ENCODE data around the gene CSNK1D.

Gene CSNK1D

DNA sequence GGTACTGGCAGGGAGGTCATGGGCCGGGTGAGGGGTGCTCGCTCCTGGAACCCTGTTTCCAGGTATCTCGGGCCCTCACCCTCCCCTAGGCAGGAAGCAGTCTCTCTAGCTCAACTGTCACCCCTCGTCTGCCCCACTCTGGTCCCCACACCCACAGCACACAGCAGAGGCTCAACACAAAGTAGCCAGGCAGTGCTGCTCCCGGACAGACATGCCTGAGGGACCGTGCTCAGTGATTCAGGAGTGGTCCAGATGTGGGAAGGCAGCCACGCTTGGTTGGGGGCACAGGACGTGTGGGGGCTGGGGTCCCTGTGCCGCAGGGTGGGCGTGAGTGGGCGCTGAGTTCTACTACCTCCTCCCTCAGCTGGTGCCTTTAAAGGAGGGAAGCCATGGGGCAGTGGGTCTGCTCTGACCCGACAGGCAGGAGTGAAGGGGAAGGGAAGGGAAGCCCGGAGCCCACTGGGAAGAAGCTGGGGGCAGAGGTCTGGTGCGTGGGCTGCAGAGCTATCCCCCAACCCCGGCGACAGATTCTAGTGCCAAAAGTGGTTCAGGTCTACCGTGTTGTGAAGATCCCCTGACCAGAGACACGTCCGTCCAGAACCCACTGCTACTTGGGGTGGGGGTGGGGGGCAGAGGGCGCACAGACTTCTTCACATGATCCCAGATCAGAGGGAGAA is 32.9 kb downstream of the CSNK1D start:
- no peak for DNase-seq (ENCODE audit: low read depth in 2 of 2)

DNA sequence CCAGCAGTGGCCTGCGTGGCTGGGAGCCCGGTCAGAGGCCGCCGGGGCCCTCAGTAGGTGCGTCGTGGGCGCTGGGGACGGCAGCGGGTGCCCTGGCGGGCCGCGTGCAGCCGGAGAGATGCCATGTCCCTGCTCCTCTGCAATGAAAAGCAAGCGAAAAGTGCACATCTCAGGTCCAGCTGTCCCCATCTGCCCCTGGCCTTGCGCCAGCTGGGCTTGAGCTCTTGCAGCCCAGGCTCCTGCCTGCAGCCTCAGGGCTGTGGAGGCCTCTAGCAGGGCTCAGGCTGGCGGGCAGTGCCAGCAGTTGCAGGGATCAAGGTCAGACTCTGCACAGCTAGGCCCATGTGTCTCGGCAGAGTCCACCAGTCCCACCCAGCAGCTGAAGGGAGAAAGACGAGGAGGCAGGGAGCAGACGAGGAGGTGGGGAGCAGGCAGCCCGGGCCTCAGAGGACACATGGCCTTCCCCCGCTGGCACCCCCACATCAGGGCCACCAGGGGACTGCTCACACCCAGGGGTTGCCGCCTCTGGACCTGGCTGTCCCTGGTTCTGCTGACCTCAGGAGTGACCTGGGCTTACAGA is 33.5 kb downstream of the CSNK1D start:
- no peak for DNase-seq (ENCODE audit: low read depth in 2 of 2)

DNA sequence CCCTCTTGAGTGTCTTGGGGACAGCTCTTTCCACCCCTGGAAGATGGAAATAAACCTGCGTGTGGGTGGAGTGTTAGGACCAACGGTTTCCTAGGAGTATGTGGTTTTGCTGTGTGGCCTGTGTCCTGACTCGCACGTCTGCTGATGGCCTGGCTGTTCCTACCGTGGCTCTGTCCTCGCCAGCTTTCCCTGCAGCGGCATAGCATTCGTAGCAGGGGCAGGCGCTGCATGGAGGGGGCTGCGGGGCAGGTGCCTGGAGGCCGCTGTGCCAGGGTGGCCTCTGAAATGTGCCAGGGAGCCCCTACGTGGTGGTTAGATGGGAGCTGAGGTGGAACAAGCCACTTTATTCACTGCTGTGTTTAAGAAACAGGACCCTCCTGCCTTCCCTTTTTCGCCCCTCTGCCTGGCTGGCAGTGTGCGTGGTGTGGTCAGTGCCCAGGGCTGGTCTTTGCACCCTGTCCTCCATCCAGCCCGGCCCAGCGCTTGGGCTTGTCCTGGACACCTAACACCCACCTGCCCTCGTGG is 34.0 kb downstream of the CSNK1D start:
- DNase-seq (ENCODE audit: low read depth in 2 of 2) = no peak

DNA sequence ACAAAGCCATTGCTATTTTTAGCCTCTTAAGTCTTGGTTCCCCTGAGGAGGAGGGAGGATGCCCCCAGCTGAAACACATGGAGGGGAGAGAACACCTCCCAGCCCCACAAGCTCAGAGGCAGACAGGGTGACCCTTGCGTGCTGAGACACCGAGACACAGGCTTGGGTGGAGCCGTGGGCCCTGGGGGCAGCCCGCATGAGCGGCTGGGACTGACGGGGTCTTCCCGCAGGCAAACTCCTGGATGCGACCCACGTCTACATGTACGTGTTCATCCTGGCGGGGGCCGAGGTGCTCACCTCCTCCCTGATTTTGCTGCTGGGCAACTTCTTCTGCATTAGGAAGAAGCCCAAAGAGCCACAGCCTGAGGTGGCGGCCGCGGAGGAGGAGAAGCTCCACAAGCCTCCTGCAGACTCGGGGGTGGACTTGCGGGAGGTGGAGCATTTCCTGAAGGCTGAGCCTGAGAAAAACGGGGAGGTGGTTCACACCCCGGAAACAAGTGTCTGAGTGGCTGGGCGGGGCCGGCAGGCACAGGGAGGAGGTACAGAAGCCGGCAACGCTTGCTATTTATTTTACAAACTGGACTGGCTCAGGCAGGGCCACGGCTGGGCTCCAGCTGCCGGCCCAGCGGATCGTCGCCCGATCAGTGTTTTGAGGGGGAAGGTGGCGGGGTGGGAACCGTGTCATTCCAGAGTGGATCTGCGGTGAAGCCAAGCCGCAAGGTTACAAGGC is 34.9 kb downstream of the CSNK1D start:
- no peak for DNase-seq (ENCODE audit: low read depth in 2 of 2)

DNA sequence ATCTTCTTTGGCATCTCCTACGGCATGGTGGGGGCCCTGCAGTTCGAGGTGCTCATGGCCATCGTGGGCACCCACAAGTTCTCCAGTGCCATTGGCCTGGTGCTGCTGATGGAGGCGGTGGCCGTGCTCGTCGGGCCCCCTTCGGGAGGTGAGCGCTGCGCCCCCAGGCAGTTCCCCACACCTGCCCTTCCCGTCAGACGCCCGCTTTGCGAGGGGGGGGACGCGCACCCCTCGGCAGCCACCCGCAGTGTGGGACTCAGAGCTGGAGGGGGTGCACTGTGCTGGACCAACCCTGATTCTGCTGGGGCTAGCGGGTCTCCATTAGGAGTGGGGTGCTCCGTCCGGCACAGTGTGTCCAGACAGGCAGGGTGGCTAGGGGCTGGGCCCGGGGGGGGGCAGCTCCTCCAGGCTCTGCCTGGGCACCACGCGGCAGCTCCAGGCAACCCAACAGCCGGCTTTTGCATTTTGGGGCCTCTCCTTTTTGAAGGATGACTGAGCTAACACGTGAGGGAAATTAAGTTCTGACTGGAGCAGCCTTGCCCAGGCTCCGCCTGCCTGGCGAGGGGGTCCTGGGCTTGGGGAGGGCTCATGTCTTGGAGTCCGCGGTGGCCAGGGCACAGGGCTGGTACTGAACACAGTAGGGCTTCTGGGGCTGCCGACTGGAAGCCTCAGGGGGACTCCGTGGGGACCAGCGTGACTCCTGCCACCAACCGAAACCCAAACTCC is 35.6 kb downstream of the CSNK1D start:
- no peak for DNase-seq (ENCODE audit: low read depth in 2 of 2)

DNA sequence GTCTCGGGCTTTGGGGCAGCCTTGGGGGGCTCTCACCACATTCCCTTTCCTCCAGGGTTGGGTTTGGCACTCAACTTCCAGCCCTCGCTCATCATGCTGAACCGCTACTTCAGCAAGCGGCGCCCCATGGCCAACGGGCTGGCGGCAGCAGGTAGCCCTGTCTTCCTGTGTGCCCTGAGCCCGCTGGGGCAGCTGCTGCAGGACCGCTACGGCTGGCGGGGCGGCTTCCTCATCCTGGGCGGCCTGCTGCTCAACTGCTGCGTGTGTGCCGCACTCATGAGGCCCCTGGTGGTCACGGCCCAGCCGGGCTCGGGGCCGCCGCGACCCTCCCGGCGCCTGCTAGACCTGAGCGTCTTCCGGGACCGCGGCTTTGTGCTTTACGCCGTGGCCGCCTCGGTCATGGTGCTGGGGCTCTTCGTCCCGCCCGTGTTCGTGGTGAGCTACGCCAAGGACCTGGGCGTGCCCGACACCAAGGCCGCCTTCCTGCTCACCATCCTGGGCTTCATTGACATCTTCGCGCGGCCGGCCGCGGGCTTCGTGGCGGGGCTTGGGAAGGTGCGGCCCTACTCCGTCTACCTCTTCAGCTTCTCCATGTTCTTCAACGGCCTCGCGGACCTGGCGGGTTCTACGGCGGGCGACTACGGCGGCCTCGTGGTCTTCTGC is 36.3 kb downstream of the CSNK1D start:
- DNase-seq (ENCODE audit: low read depth in 2 of 2) = no peak

DNA sequence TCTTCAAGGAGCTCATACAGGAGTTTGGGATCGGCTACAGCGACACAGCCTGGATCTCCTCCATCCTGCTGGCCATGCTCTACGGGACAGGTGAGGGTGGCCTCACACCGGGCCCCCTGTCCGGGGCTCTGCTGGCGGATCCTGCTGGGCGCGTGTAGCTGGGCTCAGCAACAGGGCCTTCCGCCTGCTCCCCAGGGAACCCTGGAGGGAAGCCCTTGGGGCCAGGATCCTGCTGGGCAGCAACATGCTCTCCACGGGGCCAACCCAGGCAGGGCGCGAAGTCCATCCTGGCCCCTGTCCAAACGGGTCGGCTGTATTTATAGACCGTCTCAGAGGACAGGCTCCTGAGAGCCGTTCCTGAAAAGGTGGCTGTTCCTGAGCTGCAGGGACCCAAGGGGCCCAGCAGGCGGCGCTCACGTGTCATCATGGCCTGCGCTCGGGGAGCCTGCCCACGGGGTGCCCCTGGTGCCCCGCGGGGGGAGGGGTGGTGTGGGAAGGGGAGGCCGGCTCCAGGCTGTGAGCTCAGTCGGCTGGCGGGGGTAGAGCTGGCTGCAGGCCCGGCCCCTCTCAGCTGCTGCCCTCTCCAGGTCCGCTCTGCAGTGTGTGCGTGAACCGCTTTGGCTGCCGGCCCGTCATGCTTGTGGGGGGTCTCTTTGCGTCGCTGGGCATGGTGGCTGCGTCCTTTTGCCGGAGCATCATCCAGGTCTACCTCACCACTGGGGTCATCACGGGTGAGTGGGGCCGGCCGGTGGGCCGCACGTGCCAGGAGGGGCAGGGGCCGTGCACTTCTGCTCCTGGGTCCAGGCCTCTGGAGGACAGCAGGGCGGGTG is 37.1 kb downstream of the CSNK1D start:
- no peak for DNase-seq (ENCODE audit: low read depth in 2 of 2)

DNA sequence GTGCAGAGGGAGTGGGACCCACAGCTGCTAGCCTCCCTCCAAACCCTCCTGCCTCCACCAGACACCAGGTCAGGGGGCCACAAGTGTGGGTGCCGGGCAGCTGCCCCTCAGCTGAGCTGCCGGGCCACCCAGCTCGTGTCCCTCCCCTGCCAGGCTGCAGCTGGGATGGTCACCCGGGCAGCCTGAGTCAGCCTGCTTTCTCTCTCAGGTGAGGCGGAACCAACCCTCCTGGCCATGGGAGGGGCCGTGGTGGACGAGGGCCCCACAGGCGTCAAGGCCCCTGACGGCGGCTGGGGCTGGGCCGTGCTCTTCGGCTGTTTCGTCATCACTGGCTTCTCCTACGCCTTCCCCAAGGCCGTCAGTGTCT is 37.7 kb downstream of the CSNK1D start:
- no peak for DNase-seq (ENCODE audit: low read depth in 2 of 2)

DNA sequence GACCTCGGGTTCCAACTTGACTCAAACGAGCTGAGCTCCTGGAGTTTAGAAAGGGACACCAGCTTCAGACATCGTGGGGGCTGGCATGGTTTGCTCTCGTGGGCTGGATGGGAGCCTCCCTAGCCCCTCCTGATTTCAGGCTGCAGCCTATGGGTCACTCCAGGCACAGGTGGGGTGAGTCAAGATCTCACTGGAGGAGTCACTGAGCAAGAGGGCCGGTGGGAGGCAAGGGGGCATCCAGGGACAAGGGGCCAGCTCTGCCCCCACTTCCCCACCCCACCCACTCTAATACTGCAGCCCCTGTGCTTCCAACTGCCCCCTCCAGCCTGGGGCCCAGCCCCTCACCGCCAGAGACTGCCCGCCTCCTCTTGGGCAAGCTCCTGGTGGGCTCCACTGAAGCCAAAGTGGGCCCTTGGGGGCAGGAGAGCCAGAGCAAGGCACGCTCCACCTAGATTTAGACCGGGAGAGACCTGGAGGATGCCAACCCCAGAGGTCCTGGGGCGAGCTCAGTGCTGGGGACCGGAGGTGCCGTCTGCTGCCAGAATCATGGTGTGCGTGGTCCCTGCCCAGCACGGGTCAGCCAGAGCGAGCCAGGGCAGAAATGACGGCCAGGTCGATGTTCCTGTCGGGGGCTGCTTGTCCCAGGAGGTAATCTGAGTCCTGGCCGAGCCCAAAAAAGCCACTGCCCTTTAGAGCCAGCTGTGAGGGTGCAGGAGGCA is 38.3 kb downstream of the CSNK1D start:
- DNase-seq (ENCODE audit: low read depth in 2 of 2) = no peak

DNA sequence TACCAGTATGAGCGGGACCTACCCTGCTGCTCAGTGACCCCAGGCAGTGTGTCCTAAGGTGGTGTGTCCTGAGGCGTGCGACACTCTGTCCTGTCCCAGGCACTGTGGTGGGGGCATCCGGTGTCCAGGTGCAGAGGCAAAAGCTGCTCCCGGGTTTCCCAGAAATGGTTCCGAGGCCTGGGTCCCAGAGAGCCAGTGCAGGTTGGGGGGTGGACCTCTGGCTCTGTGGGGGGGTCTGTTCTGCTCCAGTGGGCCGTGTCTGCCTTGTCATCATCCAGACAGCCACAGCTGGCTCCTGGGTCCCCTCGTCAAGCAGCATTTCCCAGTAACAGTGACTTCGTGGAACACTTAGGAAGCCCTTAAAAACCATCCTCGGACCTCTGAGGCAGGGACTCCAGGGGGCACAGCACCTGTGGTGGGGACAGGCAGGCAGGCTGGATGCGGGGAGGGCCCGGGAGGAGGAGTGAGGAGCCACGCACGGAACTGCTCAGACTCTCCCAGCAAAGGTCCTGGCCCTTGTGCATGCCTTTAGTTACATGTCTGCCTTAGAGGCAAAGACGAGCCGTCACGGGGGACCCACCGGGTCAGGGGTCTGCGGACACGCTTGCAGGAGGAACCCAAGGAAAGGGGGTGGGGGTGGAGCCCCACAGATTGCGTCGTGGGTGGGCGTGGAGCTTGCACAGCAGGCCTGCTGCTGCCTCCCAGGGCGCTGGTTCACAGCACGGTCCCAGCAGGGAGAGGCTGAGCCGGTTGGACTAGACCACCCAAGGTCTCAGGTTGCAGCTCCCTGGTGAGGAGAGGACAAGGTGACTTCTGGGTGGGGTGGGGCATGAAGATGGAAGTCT is 39.1 kb downstream of the CSNK1D start:
- DNase-seq (ENCODE audit: low read depth in 2 of 2) = no peak

DNA sequence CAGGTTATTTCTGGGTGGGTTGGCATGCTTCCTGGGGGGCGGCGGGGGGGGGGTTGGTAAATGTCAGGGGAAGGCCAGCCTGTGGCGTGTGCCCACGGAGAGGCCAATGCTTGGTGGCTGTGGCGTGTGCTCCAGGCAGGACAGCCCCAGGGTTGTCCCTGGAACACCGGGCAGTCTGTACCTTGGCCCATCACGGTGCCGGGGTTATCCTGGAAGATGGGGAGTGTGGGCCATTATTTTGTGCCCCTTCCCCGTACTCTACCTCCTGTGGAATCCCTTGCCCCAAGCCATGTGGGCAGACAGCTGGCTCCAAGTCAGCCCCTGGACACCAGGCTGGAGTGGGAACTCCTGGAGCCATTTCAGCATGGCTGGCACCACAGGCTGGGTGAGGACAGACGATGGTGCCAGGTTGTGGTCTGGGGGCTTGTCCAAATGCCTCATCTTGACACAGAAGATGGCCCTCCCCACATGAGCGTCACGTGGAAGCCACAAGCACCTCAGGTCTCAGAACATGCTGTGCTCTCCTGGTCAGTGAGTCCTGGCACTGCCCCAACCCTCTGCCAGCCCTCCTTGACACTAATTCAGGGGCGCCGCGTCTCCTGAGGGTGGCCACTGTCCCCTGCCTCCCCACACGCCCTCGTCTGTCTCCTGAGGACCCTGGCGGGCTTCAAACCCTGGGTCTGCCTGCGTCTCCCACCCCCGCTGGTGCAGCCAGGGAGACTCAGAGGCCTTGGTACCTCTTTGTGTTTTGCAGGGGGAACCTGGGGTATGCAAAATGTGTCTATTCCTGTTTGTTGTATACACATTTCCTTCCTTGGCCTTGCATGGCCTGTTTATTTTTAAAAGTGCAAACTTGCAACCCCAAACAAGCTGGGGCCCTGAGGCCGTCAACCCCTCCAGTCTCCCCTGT is 40.4 kb downstream of the CSNK1D start:
- DNase-seq (ENCODE audit: low read depth in 2 of 2) = no peak

DNA sequence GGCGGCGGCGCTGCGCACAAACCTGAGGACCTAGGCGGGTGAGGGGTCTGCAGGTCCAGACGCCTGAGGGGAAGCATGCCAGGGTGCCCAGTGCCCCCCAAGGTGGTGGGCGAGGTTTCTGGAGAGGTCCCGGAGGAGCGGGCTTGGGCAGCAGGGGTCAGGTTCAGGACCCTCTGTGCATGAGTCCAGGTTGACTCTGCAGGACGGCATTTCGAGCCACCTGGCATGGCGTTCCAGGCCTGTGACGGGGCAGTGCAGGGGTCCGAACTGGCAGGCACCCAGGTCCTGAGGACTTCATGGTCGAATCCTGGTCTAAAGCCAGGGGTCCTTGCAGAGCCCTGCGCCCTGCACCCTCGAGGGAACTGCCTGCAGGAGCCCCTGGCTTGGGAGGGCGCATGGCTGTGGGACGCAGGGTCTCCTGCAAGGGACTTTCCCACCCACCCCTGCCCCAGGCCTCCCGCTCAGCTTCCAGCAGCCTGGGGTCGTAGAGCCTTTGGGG is 41.1 kb downstream of the CSNK1D start:
- DNase-seq (ENCODE audit: low read depth in 2 of 2) = no peak

DNA sequence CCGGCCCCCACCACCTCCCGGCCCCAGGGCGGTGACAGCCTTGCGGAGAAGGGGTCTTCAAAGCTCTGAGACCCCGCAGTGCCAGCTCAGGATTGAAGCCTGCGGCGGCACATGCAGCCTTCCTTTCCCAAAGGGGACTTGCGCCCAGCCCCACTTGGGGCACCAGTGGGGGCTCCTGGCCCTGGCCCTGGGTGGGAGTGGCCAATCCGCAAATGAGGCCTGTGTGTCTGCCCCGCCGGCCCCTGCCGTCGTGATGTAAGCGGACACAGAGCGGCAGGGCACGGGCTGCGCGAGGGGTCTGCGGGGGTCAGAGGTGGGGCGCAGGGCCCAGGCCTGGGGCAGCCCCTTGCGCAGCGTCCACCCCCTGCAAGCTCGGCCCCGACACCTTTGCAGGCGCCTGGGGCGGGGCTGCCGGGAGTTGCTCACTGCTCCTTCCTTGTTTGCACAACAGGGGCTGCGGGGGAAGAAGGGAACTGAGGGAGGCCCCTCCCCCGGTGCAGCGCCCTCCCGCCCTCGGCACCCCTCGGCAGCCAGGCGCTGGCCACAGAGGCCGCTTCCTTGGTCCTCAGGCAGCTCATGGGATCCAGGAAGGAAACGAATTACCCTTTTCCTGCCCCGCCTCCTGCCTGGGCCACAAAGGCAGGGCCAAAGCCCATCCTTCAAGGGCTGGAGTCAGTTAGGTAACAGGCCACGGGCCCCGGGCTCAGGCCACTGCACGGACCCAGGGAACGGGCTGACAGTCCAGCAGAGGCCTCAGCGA is 41.8 kb downstream of the CSNK1D start:
- no peak for DNase-seq (ENCODE audit: low read depth in 2 of 2)

DNA sequence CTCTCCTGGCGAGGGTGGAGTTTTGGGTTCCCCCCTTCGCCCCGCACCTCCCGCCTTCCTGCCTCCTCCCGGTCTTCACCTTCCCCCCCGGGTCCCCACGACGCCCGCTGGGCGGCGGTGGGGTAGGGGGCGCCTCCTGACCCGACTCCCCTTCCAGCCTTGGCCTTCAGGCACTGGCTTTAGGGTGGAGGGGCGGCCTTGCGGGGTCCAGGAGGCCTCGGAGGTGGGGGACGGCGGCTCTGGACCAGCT is 42.3 kb downstream of the CSNK1D start:
- DNase-seq (ENCODE audit: low read depth in 2 of 2) = no peak

DNA sequence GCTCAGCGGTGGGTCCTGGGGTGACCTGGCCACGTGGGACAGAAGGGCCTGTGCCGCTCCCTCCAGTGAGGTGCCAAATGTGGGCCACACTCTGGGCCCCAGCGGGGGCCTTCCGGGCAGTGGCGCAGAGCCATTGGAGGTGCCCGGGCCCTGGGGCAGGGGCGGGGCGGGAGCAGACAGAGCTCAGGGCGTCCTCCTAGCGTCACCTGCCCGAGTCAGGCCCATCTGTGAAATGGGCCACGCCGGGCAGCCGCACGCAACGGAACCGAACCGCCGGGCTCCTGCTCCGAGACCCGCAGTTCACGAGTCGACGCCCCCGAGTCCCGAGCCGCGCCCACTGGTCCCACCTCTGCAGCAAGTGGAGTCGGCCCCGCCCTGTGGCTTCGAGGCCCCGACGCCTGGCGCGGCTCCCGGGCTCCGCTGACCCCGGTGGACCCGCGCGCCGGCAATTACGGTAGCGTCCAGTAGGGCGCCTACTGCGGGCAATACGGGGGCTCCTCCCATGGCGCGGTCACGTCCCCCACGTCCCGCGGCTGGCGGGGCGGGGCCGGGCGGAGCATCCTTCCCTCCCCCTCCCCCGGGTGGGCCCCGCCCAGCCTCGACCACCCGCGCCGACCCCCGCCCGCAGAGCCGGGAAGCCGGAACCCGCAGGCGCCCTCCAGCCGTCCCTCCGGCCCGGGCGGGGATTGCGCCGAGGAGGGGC is 42.7 kb downstream of the CSNK1D start:
- DNase-seq (ENCODE audit: low read depth in 2 of 2) = peak; percentile 57 to 65

DNA sequence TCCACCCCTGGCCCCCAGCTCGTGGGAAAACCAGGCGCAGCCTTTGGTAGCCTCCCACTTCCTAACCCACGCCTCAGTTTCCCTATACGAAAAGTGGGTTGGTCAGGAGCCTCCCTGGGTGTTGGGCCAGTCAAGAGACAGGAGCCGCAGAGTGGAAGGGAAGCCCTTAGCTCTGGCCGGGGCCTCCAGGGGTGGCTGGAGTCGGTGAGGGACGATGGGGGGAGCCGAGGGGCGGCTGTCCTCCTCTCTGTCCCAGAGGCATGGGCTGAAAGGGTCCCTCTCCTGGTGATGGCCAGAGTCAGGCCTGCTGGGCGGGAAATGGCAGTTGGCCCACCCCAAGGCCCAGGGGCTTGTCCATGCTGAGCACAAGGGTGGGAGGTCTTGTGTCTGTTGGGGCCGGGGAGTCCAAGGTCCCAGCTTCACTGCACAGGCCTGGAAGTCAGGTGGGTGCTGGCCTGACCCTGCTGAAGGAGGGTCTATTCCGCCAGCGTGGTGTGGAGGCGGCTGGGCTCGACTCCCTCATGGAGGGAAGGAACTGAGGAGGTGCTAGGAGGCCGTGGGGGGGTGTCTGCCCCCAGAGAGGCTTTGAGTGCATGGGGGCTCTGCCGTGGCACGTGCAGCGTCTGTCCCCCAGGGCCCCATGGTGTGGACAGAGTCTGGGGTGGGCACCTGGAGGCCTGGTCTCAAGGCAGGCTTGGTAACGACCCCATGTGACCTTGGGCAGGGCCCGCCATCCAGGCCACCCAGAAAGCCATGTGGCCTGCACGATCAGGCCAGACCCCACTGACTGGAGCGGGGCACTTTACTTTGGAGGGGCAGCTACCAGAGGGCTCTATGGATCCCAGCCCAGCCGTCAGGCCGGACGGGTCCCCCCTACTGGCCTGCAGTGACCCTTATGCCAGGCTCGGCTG is 43.5 kb downstream of the CSNK1D start:
- DNase-seq (ENCODE audit: low read depth in 2 of 2) = no peak
